ENCODE measurements around the gene SGCA.

DNA sequence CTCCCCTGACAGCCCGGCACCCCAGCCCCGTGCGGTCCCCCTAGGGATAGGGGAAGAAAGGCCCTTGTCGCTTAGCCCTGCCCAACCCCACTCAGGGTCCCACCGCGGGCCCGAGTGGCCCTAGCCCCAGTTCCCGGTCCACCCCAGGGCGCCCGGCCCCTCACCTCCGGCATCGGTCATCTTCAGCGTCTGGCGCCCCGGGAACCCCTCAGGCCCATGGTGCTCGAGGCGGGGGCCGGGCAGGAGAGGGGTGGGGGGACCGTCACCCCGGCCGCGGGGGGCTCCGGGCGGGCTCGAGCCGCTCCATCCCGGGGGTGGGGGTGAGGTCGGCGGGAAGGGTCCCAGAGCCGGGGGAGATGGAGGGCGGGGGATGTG, 36.5 kb upstream of the SGCA start:
- TF ChIP-seq CTCF (IDR thresholded peaks at IDR 0.05) (no peak), POLR2A (IDR thresholded peaks at IDR 0.05) (no peak)

Measured in testis (tissue), 2 donors.